GM21576 (cell line): ENCODE measurements around the gene WRNIP1.
A peak's percentile ranks its signal among the peaks of the same experiment; 100 is the strongest.
"Not testable (repeated sequence)": the region's sequence is repeated elsewhere in the genome, so short reads cannot be mapped to it uniquely, and the experiment has no call there.

Source experiments
- ATAC-seq: cut with Tn5 transposase; IDR thresholded peaks from one replicate; pipeline ENCODE4 v1.9.1; 2021; ENCODE audit warnings: mild to moderate bottlenecking, moderate library complexity; ENCODE audit not compliant: unreplicated experiment

The WRNIP1 gene

DNA sequence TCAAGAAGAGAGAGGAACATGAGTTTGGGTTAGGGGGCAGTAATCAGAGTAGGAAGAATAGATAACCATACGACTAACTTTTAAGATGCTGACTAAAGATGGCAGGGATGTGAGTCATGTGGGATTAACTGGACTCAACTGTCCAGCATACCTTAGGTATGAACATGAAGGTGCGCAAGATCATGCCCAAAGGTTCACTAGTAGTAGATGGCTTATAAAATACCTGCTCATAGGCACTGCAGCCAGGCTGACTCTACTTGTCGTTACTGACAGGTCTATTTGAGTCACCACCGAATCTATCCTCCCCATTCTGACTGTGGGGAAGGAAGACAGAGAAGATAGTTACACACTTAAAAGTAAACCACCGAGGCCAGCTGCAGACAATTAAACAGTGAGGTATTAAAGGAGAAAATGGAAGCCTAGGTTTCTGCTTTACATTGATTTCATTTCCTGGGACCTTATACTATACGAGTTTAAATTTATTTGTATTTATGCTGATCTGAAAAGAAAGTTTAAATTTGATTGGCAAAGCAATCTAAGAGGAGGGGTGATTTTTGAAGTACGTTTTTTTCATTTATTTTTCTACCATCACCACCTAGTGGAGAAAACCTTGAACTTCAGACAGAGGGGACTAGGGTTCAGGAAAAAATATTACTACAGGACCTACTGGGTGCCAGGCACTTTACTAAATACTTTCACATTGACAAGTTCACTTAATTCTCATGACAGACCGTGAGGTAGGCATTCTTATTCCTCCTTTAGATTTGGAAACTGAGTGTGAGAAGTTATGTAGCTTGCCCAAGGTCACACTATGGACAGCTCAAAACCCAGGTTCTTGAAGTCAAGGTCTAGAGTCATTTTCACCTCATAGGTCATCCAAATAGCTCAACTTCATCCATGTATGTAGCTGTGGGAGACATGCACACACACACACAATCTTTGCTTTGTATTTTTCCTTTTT lies 4.0 kb upstream of the WRNIP1 start:
- no peak for ATAC-seq

DNA sequence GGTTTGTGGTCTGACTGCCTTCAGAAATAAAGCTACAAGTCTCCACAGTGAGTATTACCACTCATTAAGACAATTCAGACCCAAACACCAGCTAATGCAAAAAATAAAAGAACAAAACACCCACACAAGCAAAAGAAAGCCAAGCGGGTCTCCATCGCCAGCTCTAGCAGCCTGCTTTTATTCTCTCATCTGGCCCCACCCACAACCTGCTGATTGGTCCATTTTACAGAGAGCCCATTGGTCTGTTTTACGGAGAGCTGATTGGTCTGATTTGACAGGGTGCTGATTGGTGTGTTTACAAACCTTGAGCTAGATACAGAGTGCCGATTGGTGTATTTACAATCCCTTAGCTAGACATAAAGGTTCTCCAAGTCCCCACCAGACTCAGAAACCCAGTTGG lies 2.3 kb upstream of the WRNIP1 start:
- not testable (repeated sequence) for ATAC-seq

DNA sequence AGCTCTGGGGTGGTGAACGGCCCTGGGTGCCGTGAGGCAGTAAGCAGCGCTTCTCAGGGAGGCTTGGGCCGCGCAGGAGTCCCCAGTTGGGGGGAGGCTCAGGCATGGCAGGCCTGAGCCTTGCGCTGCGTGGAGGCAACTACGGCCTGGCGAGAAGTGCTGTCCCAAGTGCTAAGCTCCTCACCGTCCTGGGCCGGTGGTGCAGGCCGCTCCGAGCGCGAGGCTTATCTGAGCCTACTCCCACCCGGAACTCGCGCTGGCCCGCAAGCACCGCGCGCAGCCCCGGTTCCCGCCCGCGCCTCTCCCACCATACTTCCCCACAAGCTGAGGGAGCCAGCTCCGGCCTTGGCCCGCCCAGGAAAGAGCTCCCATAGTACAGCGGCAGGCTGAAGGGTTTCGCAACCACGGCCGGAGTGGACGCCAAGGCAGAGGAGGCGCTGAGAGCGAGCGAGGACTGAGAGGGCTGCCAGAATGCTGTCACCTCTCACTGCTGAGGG lies 1.8 kb upstream of the WRNIP1 start:
- no peak for ATAC-seq

DNA sequence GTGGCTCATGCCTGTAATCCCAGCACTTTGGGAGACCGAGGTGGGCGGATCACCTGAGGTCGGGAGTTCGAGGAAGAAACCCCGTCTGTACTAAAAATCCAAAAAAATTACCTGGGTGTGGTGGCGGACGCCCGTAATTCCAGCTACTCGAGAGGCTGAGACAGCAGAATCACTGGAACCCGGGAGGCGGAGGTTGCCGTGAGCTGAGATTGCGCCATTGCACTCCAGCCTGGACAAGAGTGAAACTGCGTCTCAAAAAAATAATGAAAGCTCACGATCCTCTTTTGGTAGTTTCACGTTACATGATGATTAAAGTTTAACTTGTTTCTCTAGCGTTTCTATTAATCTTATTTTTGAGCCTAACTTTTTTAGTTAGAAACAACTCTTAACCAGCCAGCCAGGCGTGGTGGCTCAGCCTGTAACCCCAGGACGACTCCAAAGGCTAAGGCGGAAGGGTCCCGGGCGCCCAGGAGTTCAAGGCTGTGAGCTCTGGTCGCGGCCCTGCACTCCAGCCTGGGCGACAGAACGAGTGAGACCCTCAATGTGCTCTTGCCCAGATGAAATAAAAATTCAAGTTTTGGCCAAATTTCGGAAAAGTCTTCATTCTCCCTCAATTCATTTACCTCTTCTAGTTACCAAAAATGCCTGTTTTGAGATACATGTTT lies 1.2 kb upstream of the WRNIP1 start:
- no peak for ATAC-seq

DNA sequence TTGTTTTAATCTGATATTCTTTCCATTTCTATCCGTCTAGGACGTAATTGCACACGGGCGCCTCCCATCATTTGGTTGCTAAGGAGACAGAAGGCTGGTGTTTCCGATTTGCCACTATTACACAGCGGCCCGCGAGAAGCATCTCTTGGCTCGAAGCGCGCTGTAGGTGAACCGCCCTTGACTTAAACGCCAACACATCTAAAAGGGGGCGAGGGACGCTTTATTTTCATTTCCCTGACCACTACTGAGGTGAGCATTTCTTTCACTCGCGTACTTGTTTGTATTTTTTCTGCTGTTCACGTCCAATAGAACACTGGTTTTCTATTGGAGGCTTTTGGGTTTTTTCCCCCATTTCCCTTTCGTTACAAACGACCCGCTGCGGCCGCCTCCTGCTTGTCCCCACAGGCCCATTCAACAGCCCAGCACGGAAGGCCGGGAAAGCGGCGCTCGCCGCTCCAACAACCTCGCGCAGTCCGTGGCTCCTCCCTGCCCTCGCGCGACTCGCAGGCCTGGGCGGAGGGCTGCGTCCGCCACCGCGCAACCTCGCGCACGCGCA lies 505 bp upstream of the WRNIP1 start:
- ATAC-seq, result peak; percentile 58

DNA sequence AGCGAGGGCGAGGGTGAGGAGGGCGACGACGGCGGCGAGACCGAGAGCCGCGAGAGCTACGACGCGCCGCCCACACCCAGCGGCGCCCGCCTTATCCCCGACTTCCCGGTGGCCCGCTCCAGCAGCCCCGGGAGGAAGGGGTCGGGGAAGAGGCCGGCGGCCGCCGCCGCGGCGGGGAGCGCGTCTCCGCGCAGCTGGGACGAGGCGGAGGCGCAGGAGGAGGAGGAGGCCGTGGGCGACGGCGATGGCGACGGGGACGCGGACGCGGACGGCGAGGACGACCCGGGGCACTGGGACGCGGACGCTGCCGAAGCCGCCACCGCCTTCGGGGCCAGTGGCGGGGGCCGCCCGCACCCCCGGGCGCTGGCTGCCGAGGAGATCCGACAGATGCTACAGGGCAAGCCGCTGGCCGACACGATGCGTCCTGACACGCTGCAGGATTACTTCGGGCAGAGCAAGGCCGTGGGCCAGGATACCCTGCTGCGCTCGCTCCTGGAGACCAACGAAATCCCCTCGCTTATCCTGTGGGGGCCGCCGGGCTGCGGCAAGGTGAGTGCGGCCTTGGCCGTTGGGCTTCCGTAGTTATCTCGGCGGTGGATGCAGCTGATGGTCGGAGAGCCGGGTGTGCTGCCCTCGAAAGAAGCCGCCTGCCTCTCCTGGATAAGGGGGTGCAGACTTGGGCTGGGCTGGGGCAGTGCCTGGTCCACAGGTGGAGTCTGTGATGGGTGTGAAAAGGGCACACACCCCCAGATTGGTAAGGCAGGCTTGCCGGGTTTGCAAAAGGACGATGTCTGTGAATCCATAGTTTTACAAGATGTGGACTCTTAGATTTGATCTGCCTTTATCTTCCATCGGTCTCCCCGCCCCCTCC lies 938 bp downstream of the WRNIP1 start:
- ATAC-seq, result peak; percentile 16

DNA sequence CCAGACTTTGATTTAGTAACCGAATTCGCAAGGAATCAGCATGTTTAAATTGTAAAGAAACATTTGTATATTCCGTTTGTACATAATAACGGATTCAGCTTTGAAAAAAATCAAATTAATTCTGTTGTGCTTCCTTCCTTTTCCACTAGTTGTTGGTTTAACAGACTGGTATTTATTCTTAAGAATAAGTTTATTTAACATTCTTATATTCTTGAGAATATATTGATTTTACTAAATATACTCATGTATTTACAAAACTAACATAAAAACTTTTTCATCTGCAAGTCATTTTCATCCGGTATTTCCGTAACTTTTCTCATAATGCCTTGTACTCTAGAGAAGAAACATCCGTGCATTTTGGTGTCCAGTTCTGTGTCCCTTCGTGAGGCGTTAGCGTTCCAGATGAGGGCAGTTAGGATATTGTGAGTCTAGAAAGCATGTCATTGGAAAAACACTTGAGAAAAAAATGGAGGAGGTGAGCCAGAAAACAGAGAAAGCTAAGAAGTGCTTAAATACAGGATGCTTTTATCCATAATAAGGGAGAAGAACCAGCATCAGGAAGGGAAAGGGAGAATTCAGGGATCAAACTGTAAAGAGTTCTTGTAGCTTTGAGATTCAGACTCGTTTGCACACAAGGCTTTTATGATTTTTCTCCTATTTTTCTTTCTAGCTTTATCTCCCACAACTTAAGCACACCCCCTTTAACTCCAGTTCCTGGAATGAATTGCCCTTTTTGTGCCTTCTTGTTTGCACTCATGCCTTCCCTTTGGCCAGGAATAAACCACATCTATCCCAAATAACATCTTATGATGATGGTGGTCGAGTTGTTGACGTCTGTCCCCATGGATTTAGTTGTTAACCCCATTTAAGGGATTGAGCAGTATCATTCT lies 1.8 kb downstream of the WRNIP1 start:
- ATAC-seq, result no peak

DNA sequence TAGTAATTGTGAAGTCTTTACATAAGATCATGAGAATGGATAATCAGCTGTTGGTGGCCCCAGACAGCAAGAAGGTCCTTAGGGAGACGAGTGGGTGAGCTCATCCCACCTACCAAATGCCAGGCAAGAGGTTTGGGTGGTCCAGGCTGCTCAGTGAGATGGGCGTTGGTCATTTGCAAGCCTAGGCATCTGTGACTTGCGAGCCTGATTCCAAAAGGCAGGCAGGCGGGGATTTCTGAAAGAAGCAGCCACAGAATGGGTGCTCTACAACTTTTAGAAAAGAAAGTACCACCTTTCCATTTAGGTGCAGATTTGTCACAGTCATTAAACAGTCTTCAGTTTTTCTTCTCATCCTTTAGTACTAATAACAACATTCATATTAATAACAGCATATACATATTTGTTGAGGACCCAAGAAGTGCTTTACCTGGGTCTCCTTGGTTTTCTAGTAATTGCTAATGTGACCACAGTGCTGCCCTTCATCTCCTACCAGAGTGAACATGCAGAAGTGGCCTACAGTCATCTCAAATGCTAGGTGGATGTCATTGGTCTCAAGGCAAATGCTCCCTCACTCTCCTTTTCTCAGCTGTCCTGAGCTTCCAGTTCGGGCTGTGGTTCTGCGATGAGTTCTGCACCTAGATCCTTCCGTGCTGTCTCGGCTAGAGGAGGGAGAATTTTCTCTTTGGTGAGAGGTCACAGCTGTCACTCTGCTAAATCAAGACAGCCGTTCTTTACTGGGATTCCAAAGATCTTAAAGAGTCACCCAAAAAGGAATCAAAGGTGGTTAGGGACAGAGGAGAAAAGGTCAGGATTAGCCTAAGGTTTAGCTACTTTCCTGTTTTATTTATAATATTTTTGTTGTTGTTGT lies 2.7 kb downstream of the WRNIP1 start:
- no peak for ATAC-seq

DNA sequence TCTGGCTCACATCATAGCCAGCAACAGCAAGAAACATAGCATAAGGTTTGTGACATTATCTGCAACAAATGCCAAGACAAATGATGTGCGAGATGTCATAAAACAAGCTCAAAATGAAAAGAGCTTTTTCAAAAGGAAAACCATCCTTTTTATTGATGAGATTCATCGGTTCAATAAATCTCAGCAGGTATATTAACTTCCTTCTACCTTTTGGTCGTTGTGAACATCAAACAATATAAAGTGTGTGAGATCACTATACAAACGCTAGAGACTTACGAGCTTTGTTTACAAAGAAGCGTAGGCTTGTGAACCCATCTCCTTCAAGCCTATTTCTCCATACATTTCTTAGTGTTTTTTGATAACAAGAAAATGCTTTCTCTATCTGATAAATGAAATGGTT lies 3.5 kb downstream of the WRNIP1 start:
- ATAC-seq, result no peak

DNA sequence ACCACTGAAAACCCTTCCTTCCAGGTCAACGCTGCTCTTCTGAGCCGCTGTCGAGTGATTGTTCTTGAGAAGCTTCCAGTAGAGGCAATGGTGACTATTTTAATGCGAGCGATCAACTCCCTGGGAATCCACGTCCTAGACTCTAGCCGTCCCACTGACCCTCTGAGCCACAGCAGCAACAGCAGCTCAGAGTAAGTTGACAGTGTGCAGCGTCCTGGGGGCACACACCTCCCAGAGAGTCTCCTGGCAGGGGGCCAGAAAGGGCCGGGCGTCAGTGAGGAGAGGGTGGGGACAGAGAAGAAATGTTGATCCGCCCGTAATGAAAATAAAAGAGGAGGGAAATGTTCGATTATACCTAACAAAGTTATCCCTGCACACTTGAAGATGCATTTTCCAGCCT lies 5.0 kb downstream of the WRNIP1 start:
- ATAC-seq, result no peak

DNA sequence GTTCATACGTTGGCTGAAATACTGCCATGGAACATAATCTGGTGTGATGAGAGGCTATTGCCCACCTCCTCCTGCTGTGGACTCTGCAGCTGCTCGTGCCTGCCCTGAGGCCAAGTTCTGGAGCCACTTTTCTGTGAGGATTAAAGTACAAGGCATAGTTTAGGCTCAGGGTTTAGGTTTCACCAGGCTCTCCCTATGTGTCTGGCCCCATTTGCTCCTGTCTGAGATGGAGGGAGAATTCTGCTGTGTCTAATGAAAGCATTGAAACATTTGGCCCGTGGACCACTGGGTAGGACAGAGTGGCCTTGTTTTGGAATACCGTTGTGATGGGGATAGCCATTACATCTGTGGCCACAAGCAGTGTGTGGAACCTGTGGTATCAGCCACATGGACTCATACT lies 5.9 kb downstream of the WRNIP1 start:
- no peak for ATAC-seq

DNA sequence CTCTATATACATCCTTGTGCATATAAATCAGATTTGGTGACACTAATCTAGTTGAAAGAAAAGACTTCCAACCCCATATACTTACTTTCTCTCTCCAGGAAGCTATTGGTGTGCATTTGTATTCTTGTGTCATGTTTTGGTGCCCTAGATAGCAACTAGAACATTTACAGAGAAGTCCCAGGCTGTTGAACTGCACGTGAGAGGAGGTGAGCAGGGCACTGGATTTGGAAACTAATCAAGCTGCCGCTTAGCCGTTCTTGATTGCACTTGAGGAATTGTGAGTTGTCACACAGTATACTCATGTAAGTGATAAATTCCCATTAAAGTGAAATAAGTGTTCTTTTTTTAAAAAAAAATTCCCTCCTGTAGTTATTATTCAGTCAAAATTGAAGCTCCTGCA lies 7.6 kb downstream of the WRNIP1 start:
- ATAC-seq, result no peak

DNA sequence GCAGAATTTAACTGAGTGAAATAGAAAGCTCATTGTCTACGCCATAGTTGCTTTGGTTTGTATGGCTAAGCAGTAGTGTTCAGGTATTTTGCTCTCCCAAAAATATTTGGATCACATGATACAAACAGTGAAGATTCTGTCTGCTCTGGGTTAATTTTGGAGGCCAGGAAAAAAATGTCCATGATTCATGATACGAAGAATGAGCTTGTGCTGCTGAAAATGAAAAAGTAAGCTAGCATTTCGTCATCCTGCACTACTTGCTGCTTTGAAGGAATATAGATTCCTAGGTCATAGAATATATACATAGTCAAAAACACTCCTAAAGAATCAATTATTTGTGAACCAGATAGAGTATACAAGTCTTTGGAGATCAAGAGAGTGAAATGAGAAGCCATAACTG lies 8.3 kb downstream of the WRNIP1 start:
- ATAC-seq, result no peak

DNA sequence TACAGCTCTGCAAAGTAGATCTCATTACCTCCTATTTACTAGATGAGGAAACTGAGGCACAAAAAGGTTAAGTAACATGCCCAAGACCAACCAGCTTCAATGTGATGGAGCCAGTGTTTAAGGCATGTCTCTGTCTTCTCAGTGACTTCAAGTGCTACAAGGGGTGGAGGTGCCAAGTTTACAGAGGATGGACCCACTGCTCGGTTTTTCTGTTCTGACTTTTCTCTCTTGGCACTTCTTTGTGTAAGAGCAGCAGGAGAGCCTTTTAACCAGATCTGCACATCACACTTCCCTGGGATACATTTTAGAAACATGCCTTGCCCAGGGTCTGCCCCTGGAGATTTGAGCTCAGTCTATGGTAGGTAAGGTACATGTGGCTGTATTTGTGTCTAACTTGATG lies 9.8 kb downstream of the WRNIP1 start:
- ATAC-seq, result no peak

DNA sequence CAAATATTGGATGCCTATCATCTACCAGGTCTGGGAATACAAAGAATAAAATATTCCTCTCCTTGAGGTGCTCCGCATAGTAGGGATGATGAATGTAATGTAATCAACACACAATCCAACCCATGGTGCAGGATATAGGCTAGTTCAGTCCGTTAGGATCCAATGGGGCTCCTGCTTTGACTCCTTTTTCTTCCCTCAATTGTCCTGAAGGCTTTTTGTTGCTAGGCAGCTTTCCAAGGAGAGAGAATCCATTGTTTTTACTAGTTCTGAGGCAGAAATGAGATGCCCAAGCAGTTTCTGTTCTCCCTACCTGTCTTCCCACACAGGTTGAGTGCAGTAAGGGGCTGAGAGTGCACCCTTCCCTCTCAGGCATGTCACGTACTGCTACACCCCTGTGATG lies 12.1 kb downstream of the WRNIP1 start:
- no peak for ATAC-seq

DNA sequence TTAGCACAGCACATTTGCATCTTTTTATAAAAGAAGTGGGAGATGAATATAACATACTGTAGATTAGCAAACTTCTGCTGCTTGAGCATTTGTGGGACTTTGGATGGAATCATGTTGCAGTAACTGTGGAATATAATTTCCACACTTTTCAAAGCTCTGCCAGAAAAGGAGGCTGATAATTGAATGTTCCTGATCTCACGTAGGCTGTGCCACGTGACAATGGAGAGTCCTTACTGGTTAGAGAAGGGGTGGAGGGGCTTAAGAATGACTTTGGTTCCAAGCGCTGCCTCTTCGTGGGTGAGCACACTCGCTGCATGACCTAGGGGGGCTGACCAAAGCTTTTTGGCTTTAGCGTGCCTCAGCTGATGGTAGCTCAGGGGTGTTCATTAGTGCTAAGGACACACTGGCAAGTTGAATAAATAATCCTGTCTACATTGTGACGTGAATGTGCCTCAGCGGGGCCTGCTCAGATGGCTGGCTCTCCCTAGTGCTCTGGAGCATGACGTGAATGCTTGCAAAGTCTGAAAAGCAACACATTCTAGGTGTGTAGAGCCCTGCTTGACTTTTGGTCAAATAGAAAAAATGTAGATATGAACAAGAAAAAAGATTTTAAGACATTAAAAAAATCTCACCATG lies 15.0 kb downstream of the WRNIP1 start:
- ATAC-seq, result no peak

DNA sequence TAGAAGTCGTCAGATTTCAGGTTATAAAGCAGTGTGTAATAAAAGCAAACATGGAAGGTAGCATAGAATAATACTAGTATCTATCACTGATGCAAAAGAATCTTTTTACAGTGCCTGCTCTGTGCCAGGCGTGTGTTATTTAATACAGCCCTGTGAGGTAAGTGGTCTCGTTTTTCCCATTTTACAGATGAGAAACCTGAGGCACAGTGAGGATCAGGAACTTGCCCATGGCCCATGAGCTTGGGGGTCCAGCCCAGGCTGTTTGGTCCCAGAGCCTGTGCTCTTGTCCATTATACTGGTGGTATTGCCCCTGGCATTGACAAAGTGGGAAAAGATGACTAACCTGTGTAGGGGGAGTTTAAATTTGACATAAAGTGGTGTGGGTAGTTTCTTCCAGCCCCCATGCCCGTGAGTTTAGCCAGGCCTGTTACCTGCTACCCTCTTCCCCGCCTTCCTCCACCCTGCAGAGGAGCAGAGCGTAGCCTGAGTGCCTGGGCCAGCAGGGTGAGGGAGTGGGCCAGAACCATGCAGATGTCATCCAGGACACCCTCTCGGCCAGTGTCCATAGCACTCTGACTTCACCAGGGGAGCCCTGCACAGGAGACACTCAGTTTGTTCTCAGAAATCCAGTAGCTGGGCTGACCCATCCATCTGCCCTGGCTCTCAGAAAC lies 16.6 kb downstream of the WRNIP1 start:
- no peak for ATAC-seq

DNA sequence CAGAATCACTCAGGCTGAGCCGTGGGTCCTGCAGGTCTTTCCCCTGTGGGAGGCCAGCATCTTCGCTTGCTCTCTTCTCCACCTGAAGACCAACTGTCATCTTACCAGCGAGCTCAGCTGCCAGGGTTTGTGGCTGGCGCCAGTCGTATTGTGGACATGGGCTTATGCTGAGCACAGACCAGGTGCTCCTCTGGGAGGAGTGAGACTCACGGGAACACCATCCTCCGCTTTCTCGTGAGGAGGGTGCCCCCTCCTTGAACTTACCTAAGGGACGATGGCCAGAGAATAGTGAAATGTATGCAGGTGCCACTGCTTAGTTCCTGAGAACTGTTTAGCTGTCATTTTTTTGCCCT lies 17.1 kb downstream of the WRNIP1 start:
- ATAC-seq, result no peak
